PC-3 (cell line): Measurements from ENCODE around the gene GAS7. TPM values are rescaled to one million over a fixed set of nuclear protein-coding genes. Genes with fewer than 3 reads are reported as not detected.

ENCODE experiments used
- ATAC-seq: fragments of 200-7000 bp; cut with Tn5 transposase; 2 replicates; pipeline ENCODE4 v1.9.1; 2020; ENCODE audit warnings: mild to moderate bottlenecking, moderate library complexity
- BruUV-seq: library from RNA; stranded (reverse); fragments of 400-500 nt; replicated peaks from 2 replicates; lab custom pipeline; 2021; lab: Mats Ljungman, UMichigan
- CTCF ChIA-PET: fragments of 300-600 bp; sonication (Branson Sonifier 250); formaldehyde crosslinking; loops from one replicate; lab custom pipeline; 2022; ENCODE audit warnings: antibody characterized with exemption; lab: Charles Lee
- POLR2A ChIA-PET: fragments of 300-600 bp; sonication (Branson Sonifier 250); formaldehyde crosslinking; loops from one replicate; lab custom pipeline; 2022; ENCODE audit warnings: antibody characterized with exemption; ENCODE audit not compliant: unreplicated experiment; lab: Charles Lee
- DNase-seq: peaks from one replicate; pipeline ENCODE4 v3.0.0-alpha.2; 2015
- H2AFZ ChIP-seq: fragments of 300-600 bp; sonication (generic); 2 replicates; pipeline ENCODE4 v1.6.0; 2016; ENCODE audit warnings: antibody characterized with exemption, low read length
- H3F3A ChIP-seq: fragments of 300-600 bp; sonication (generic); one replicate; pipeline ENCODE4 v1.6.0; 2017; ENCODE audit warnings: antibody characterized with exemption, low read length, control low read depth, mild to moderate bottlenecking; ENCODE audit not compliant: unreplicated experiment
- H3K27ac ChIP-seq: fragments of 300-600 bp; sonication (generic); 2 replicates; pipeline ENCODE4 v1.5.1; 2016; ENCODE audit warnings: mild to moderate bottlenecking, low read length
- H3K27me3 ChIP-seq: fragments of 300-600 bp; sonication (generic); 2 replicates; pipeline ENCODE4 v1.6.1; 2016; ENCODE audit warnings: low read length, mixed read lengths
- H3K36me3 ChIP-seq: fragments of 300-600 bp; sonication (generic); 2 replicates; pipeline ENCODE4 v1.6.1; 2016; ENCODE audit warnings: low read depth, mixed run types, low read length, mixed read lengths
- H3K4me1 ChIP-seq: fragments of 300-600 bp; sonication (generic); 2 replicates; pipeline ENCODE4 v1.5.1; 2016; ENCODE audit warnings: low read length; ENCODE audit not compliant: insufficient read depth
- H3K4me2 ChIP-seq: fragments of 300-600 bp; sonication (generic); 2 replicates; pipeline ENCODE4 v1.6.0; 2016; ENCODE audit warnings: low read length
- H3K4me3 ChIP-seq: fragments of 300-600 bp; sonication (generic); 2 replicates; pipeline ENCODE4 v1.5.1; 2016; ENCODE audit warnings: mild to moderate bottlenecking, low read length, mixed read lengths
- H3K79me2 ChIP-seq: fragments of 300-600 bp; sonication (generic); 2 replicates; pipeline ENCODE4 v1.6.1; 2017; ENCODE audit warnings: low read length, mixed read lengths
- H3K9ac ChIP-seq: fragments of 300-600 bp; sonication (generic); 2 replicates; pipeline ENCODE4 v1.6.0; 2016; ENCODE audit warnings: mild to moderate bottlenecking, low read length
- H3K9me2 ChIP-seq: fragments of 300-600 bp; sonication (generic); replicated peaks from 2 replicates; pipeline ENCODE4 v1.6.1; 2016; ENCODE audit warnings: mixed run types, low read length, mixed read lengths
- H3K9me3 ChIP-seq: fragments of 300-600 bp; sonication (generic); 2 replicates; pipeline ENCODE4 v1.6.1; 2016; ENCODE audit warnings: low read length, mixed read lengths
- H4K20me1 ChIP-seq: fragments of 300-600 bp; sonication (generic); 2 replicates; pipeline ENCODE4 v1.6.1; 2016; ENCODE audit warnings: low read length, mixed read lengths
- CTCF ChIP-seq: fragments of 300-600 bp; sonication (generic); conservative IDR thresholded peaks from 2 replicates; pipeline ENCODE4 v1.5.1; 2017; ENCODE audit warnings: antibody characterized with exemption, low read depth, mild to moderate bottlenecking, low read length
- EZH2 ChIP-seq: fragments of 300-600 bp; sonication (generic); IDR thresholded peaks from one replicate; pipeline ENCODE4 v1.6.1; 2017; ENCODE audit warnings: antibody characterized with exemption, mild to moderate bottlenecking, low read length; ENCODE audit not compliant: unreplicated experiment
- EZH2phosphoT487 ChIP-seq: fragments of 300-600 bp; sonication (generic); IDR thresholded peaks from 2 replicates; pipeline ENCODE4 v1.6.1; 2018; ENCODE audit warnings: mild to moderate bottlenecking, antibody characterized with exemption, low read length, borderline replicate concordance
- intact Hi-C: fragments of 100-400 bp; cut with micrococcal nuclease; formaldehyde crosslinking; loops from 2 replicates; pipeline ENCODE4 v1.9.0; 2023
- total RNA-seq: library from RNA; depleted of rRNA; stranded (reverse); fragments of >200 nt; gene quantifications from 2 replicates; pipeline ENCODE4 v1.2.3, GENCODE V29; 2014

Gene GAS7
- total RNA-seq, 1 experiment from 2014 or later: not detected

GRCh38 chr17:10156077-10156435 lies 42.4 kb downstream of the GAS7 start:
- no peaks in the 10 kb centered on the region for H4K20me1 ChIP-seq
- ATAC-seq (no peak), DNase-seq (no peak)
- H3K4me3 ChIP-seq: no peak overlapping the region
- TF ChIP-seq EZH2: no peak
- no peak for TF ChIP-seq CTCF
- TF ChIP-seq EZH2phosphoT487: no peak
- no peaks in the 10 kb centered on the region for H3F3A ChIP-seq
- H3K9ac ChIP-seq: no peak overlapping the region
- no peak overlapping the region for H2AFZ ChIP-seq
- H3K9me2 ChIP-seq: no peaks in the 10 kb centered on the region
- no TSS peak for BruUV-seq
- no peak overlapping the region for H3K4me2 ChIP-seq
- no peaks in the 10 kb centered on the region for H3K4me1 ChIP-seq
- no peaks in the 10 kb centered on the region for H3K79me2 ChIP-seq
- intact Hi-C loops: no loop called here
- H3K9me3 ChIP-seq: no peaks in the 10 kb centered on the region
- no peaks in the 10 kb centered on the region for H3K36me3 ChIP-seq
- H3K27me3 ChIP-seq: 0 out of 2 replicates have a peak, but pooled peaks cover under 1% of the 10 kb centered on the region
- POLR2A ChIA-PET: no interaction called here
- CTCF ChIA-PET: no interaction called here
- H3K27ac ChIP-seq: no peak overlapping the region

- no peak for TF ChIP-seq EZH2phosphoT487
- no peak for TF ChIP-seq EZH2
- TF ChIP-seq CTCF: no peak
- H3K4me3 ChIP-seq: no peak overlapping the region
- H3K4me1 ChIP-seq: no peaks in the 10 kb centered on the region
- no peaks in the 10 kb centered on the region for H3K79me2 ChIP-seq
- H3K36me3 ChIP-seq: no peaks in the 10 kb centered on the region
- no peaks in the 10 kb centered on the region for H3F3A ChIP-seq
- ChIA-PET CTCF (no interaction called here), POLR2A (no interaction called here)
- H3K9ac ChIP-seq: no peak overlapping the region
- DNase-seq (no peak), ATAC-seq (no peak)
- no peak overlapping the region for H3K27ac ChIP-seq
- no peaks in the 10 kb centered on the region for H3K9me3 ChIP-seq
- no peaks in the 10 kb centered on the region for H3K9me2 ChIP-seq
- no TSS peak for BruUV-seq
- H3K4me2 ChIP-seq: no peak overlapping the region
- no peaks in the 10 kb centered on the region for H4K20me1 ChIP-seq
- no peak overlapping the region for H2AFZ ChIP-seq
- no peaks in the 10 kb centered on the region for H3K27me3 ChIP-seq
- intact Hi-C loops: no loop called here
Observed at GRCh38 chr17:10155371-10156076, 42.9 kb downstream of the GAS7 start.

GRCh38 chr17:10151667-10152496 lies 46.5 kb downstream of the GAS7 start:
- Histone ChIP-seq H3K4me3 (no peak overlapping the region), H2AFZ (no peak overlapping the region), H3K9me2 (no peaks in the 10 kb centered on the region), H3K4me1 (no peaks in the 10 kb centered on the region), H3K27me3 (0 out of 2 replicates have a peak, but pooled peaks cover 11% of the 10 kb centered on the region), H3K27ac (no peak overlapping the region), H3K4me2 (no peak overlapping the region), H3K79me2 (no peaks in the 10 kb centered on the region), H4K20me1 (no peaks in the 10 kb centered on the region), H3K36me3 (no peaks in the 10 kb centered on the region), H3K9ac (no peak overlapping the region), H3K9me3 (no peaks in the 10 kb centered on the region), H3F3A (no peaks in the 10 kb centered on the region)
- ATAC-seq: no peak
- no TSS peak for BruUV-seq
- intact Hi-C loops: no loop called here
- TF ChIP-seq EZH2: no peak
- no peak for TF ChIP-seq CTCF
- no peak for TF ChIP-seq EZH2phosphoT487
- POLR2A ChIA-PET: no interaction called here
- no peak for DNase-seq
- CTCF ChIA-PET: no interaction called here
